ENCODE data around the gene ADARB1. TPM values are rescaled to one million over a fixed set of nuclear protein-coding genes. Genes with fewer than 3 reads are reported as not detected.

The ADARB1 gene
- total and polyA plus RNA-seq, 2 donors, result 11.9 to 14.6 TPM

- over 99% methylated on average over 2 of the region's 2 CpGs for WGBS
- Histone ChIP-seq H3K9me3 (ENCODE audit: control insufficient read depth in 2 of 2, insufficient read depth in 1 of 2, low read length in 1 of 2) (no peaks in the 10 kb centered on the region), H3K36me3 (ENCODE audit: control insufficient read depth in 2 of 2, insufficient read depth in 2 of 2, low read length in 1 of 2) (no peaks in the 10 kb centered on the region), H3K4me3 (ENCODE audit: low read length in 2 of 2) (no peak overlapping the region), H3K27me3 (ENCODE audit: control insufficient read depth in 2 of 2, insufficient read depth in 1 of 2, low read length in 1 of 2) (peaks cover 0 to 2% of the 10 kb centered on the region in 2 donors), H3K27ac (ENCODE audit: low read depth in 1 of 2, low read length in 1 of 2) (no peak overlapping the region), H3K4me1 (ENCODE audit: control insufficient read depth in 2 of 2, insufficient read depth in 2 of 2, low read length in 2 of 2) (peaks cover 6 to 12% of the 10 kb centered on the region in 2 donors)
- DNase-seq (ENCODE audit: low read depth in 6 of 9, low spot score in 9 of 9), result no peak
Measured at GRCh38 chr21:45118099-45118498, 43.7 kb downstream of the ADARB1 start.

DNA sequence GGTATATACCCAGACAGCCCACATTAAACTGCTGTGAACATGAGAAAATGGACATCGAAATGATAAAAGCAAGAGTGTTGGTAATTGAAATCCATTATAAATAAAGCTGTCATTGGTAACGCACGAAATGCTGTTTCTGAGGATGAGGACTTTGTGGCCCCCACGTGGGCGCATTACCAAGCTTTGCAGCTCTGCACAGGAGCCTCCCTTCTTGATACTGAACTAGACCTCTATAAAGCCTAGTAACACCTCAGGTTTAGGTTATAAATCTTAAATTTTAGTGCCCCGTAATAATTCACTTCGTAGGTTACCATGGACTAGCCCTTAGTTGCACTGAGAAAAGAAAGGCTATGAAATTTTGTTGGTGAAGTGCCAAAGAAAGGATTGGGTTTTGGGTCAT, 45.4 kb downstream of the ADARB1 start:
- H3K4me3 ChIP-seq (ENCODE audit: low read length in 2 of 2), result no peak overlapping the region
- 98% methylated on average over 7 of the region's 7 CpGs for WGBS

GRCh38 chr21:45120975-45121374, 46.6 kb downstream of the ADARB1 start:
- no peaks in the 10 kb centered on the region for H3K36me3 ChIP-seq (ENCODE audit: control insufficient read depth in 2 of 2, insufficient read depth in 2 of 2, low read length in 1 of 2)
- H3K9me3 ChIP-seq (ENCODE audit: control insufficient read depth in 2 of 2, insufficient read depth in 1 of 2, low read length in 1 of 2), result no peaks in the 10 kb centered on the region
- peaks cover 16% of the 10 kb centered on the region in 2 donors for H3K4me1 ChIP-seq (ENCODE audit: control insufficient read depth in 2 of 2, insufficient read depth in 2 of 2, low read length in 2 of 2)
- no peak overlapping the region for H3K27ac ChIP-seq (ENCODE audit: low read depth in 1 of 2, low read length in 1 of 2)
- H3K27me3 ChIP-seq (ENCODE audit: control insufficient read depth in 2 of 2, insufficient read depth in 1 of 2, low read length in 1 of 2), result no peaks in the 10 kb centered on the region
- no peak overlapping the region for H3K4me3 ChIP-seq (ENCODE audit: low read length in 2 of 2)
- no peak for DNase-seq (ENCODE audit: low read depth in 6 of 9, low spot score in 9 of 9)
- WGBS, result 97% methylated on average over 6 of the region's 6 CpGs

More for the DNA sequence above, 45.4 kb downstream of the ADARB1 start:
- H3K36me3 ChIP-seq (ENCODE audit: control insufficient read depth in 2 of 2, insufficient read depth in 2 of 2, low read length in 1 of 2), result no peaks in the 10 kb centered on the region
- DNase-seq (ENCODE audit: low read depth in 6 of 9, low spot score in 9 of 9), result no peak
- H3K4me1 ChIP-seq (ENCODE audit: control insufficient read depth in 2 of 2, insufficient read depth in 2 of 2, low read length in 2 of 2), result peaks cover 16% of the 10 kb centered on the region in 2 donors
- no peak overlapping the region for H3K27ac ChIP-seq (ENCODE audit: low read depth in 1 of 2, low read length in 1 of 2)
- H3K27me3 ChIP-seq (ENCODE audit: control insufficient read depth in 2 of 2, insufficient read depth in 1 of 2, low read length in 1 of 2), result no peaks in the 10 kb centered on the region
- no peaks in the 10 kb centered on the region for H3K9me3 ChIP-seq (ENCODE audit: control insufficient read depth in 2 of 2, insufficient read depth in 1 of 2, low read length in 1 of 2)

- Histone ChIP-seq H3K9me3 (ENCODE audit: control insufficient read depth in 2 of 2, insufficient read depth in 1 of 2, low read length in 1 of 2) (no peaks in the 10 kb centered on the region), H3K4me3 (ENCODE audit: low read length in 2 of 2) (no peak overlapping the region), H3K4me1 (ENCODE audit: control insufficient read depth in 2 of 2, insufficient read depth in 2 of 2, low read length in 2 of 2) (peaks cover 14 to 16% of the 10 kb centered on the region in 2 donors), H3K36me3 (ENCODE audit: control insufficient read depth in 2 of 2, insufficient read depth in 2 of 2, low read length in 1 of 2) (peaks cover 0 to 2% of the 10 kb centered on the region in 2 donors), H3K27me3 (ENCODE audit: control insufficient read depth in 2 of 2, insufficient read depth in 1 of 2, low read length in 1 of 2) (no peaks in the 10 kb centered on the region), H3K27ac (ENCODE audit: low read depth in 1 of 2, low read length in 1 of 2) (no peak overlapping the region)
- no peak for DNase-seq (ENCODE audit: low read depth in 6 of 9, low spot score in 9 of 9)
- 99% methylated on average over 6 of the region's 6 CpGs for WGBS
Measured at GRCh38 chr21:45122030-45122429, 47.6 kb downstream of the ADARB1 start.

GRCh38 chr21:45122432-45123132, 48.2 kb downstream of the ADARB1 start:
- H3K4me3 ChIP-seq (ENCODE audit: low read length in 2 of 2), result no peak overlapping the region
- H3K36me3 ChIP-seq (ENCODE audit: control insufficient read depth in 2 of 2, insufficient read depth in 2 of 2, low read length in 1 of 2), result peaks cover 0 to 2% of the 10 kb centered on the region in 2 donors
- DNase-seq (ENCODE audit: low read depth in 6 of 9, low spot score in 9 of 9), result peak in 3 of 9 donors; percentile 31 to 73 (median 48)
- H3K27ac ChIP-seq (ENCODE audit: low read depth in 1 of 2, low read length in 1 of 2), result peak overlapping the region in 1 of 2 donors; percentile 3
- WGBS, result 63% methylated on average over 10 of the region's 10 CpGs
- H3K9me3 ChIP-seq (ENCODE audit: control insufficient read depth in 2 of 2, insufficient read depth in 1 of 2, low read length in 1 of 2), result no peaks in the 10 kb centered on the region
- H3K4me1 ChIP-seq (ENCODE audit: control insufficient read depth in 2 of 2, insufficient read depth in 2 of 2, low read length in 2 of 2), result peaks cover 13 to 16% of the 10 kb centered on the region in 2 donors
- H3K27me3 ChIP-seq (ENCODE audit: control insufficient read depth in 2 of 2, insufficient read depth in 1 of 2, low read length in 1 of 2), result no peaks in the 10 kb centered on the region

DNA sequence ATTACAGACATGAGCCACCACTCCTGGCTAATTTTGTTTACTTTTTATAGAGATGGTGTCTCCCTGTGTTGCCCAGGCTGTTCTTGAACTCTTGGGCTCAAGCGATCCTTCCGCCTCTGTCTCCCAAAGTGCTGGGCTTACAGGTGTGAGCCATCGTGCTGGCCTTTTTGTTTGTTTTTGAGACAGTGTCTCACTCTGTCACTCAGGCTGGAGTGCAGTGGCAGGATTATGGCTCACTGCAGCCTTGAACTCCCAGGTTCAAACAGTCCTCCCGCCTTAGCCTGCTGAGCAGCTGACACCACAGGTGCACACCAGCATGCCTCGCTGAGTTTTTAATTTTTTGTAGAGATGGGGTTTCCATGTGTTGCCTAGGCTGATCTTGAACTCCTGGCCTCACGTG, 49.1 kb downstream of the ADARB1 start:
- H3K36me3 ChIP-seq (ENCODE audit: control insufficient read depth in 2 of 2, insufficient read depth in 2 of 2, low read length in 1 of 2), result peaks cover 0 to 2% of the 10 kb centered on the region in 2 donors
- WGBS, result 51% methylated on average over 6 of the region's 6 CpGs
- H3K27ac ChIP-seq (ENCODE audit: low read depth in 1 of 2, low read length in 1 of 2), result peak overlapping the region in 1 of 2 donors; percentile 3
- no peak overlapping the region for H3K4me3 ChIP-seq (ENCODE audit: low read length in 2 of 2)
- DNase-seq (ENCODE audit: low read depth in 6 of 9, low spot score in 9 of 9), result peak in 4 of 9 donors; percentile 39 to 72 (median 44)
- peaks cover 13 to 16% of the 10 kb centered on the region in 2 donors for H3K4me1 ChIP-seq (ENCODE audit: control insufficient read depth in 2 of 2, insufficient read depth in 2 of 2, low read length in 2 of 2)
- no peaks in the 10 kb centered on the region for H3K9me3 ChIP-seq (ENCODE audit: control insufficient read depth in 2 of 2, insufficient read depth in 1 of 2, low read length in 1 of 2)
- no peaks in the 10 kb centered on the region for H3K27me3 ChIP-seq (ENCODE audit: control insufficient read depth in 2 of 2, insufficient read depth in 1 of 2, low read length in 1 of 2)

DNA sequence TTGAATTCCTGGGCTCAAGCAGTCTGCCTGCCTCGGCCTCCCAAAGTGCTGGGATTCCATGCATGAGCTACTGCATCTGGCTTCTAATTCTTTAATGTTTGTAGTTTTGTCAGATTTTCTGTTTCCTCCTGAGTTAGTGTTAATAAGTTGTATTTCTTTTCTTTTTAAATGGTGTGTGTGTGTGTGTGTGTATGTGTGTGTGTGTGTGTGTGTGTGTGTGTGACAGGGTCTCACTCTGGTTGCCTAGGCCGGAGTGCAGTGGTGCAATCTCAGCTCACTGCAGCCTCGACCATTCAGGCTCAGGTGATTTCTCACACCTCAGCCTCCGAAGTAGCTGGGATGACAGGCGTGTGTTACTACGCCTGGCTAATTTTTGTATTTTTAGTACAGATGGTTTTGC, 50.2 kb downstream of the ADARB1 start:
- no peaks in the 10 kb centered on the region for H3K27me3 ChIP-seq (ENCODE audit: control insufficient read depth in 2 of 2, insufficient read depth in 1 of 2, low read length in 1 of 2)
- 95% methylated on average over 6 of the region's 6 CpGs for WGBS
- H3K4me3 ChIP-seq (ENCODE audit: low read length in 2 of 2), result no peak overlapping the region
- H3K4me1 ChIP-seq (ENCODE audit: control insufficient read depth in 2 of 2, insufficient read depth in 2 of 2, low read length in 2 of 2), result peaks cover 13 to 16% of the 10 kb centered on the region in 2 donors
- H3K36me3 ChIP-seq (ENCODE audit: control insufficient read depth in 2 of 2, insufficient read depth in 2 of 2, low read length in 1 of 2), result peaks cover 0 to 2% of the 10 kb centered on the region in 2 donors
- no peak overlapping the region for H3K27ac ChIP-seq (ENCODE audit: low read depth in 1 of 2, low read length in 1 of 2)
- DNase-seq (ENCODE audit: low read depth in 6 of 9, low spot score in 9 of 9), result no peak
- no peaks in the 10 kb centered on the region for H3K9me3 ChIP-seq (ENCODE audit: control insufficient read depth in 2 of 2, insufficient read depth in 1 of 2, low read length in 1 of 2)

- 97% methylated on average over 4 of the region's 4 CpGs for WGBS
Measured at GRCh38 chr21:45125357-45125756, 51.0 kb downstream of the ADARB1 start.

GRCh38 chr21:45126204-45126626, 51.8 kb downstream of the ADARB1 start:
- Histone ChIP-seq H3K4me1 (ENCODE audit: control insufficient read depth in 2 of 2, insufficient read depth in 2 of 2, low read length in 2 of 2) (peaks cover 13 to 16% of the 10 kb centered on the region in 2 donors), H3K9me3 (ENCODE audit: control insufficient read depth in 2 of 2, insufficient read depth in 1 of 2, low read length in 1 of 2) (no peaks in the 10 kb centered on the region), H3K27ac (ENCODE audit: low read depth in 1 of 2, low read length in 1 of 2) (no peak overlapping the region), H3K4me3 (ENCODE audit: low read length in 2 of 2) (no peak overlapping the region), H3K36me3 (ENCODE audit: control insufficient read depth in 2 of 2, insufficient read depth in 2 of 2, low read length in 1 of 2) (peaks cover 0 to 2% of the 10 kb centered on the region in 2 donors), H3K27me3 (ENCODE audit: control insufficient read depth in 2 of 2, insufficient read depth in 1 of 2, low read length in 1 of 2) (no peaks in the 10 kb centered on the region)
- DNase-seq (ENCODE audit: low read depth in 6 of 9, low spot score in 9 of 9), result no peak
- WGBS, result 94% methylated on average over 11 of the region's 11 CpGs

More at GRCh38 chr21:45125357-45125756, 51.0 kb downstream of the ADARB1 start:
- Histone ChIP-seq H3K27ac (ENCODE audit: low read depth in 1 of 2, low read length in 1 of 2) (no peak overlapping the region), H3K9me3 (ENCODE audit: control insufficient read depth in 2 of 2, insufficient read depth in 1 of 2, low read length in 1 of 2) (no peaks in the 10 kb centered on the region), H3K4me3 (ENCODE audit: low read length in 2 of 2) (no peak overlapping the region), H3K27me3 (ENCODE audit: control insufficient read depth in 2 of 2, insufficient read depth in 1 of 2, low read length in 1 of 2) (no peaks in the 10 kb centered on the region), H3K36me3 (ENCODE audit: control insufficient read depth in 2 of 2, insufficient read depth in 2 of 2, low read length in 1 of 2) (peaks cover 0 to 2% of the 10 kb centered on the region in 2 donors), H3K4me1 (ENCODE audit: control insufficient read depth in 2 of 2, insufficient read depth in 2 of 2, low read length in 2 of 2) (peaks cover 13 to 16% of the 10 kb centered on the region in 2 donors)
- DNase-seq (ENCODE audit: low read depth in 6 of 9, low spot score in 9 of 9), result no peak

Measured in thymus (tissue), 11 donors.